GM11168 (cell line): ENCODE results near the gene MSL3.

ENCODE experiments used
- in situ Hi-C: fragments of 300-500 bp; cut with MboI; formaldehyde crosslinking; loops from one replicate; pipeline ENCODE4 v1.12.0; 2022; ENCODE audit warnings: low sequenced_read_pairs; ENCODE audit not compliant: unreplicated experiment

The MSL3 gene

DNA sequence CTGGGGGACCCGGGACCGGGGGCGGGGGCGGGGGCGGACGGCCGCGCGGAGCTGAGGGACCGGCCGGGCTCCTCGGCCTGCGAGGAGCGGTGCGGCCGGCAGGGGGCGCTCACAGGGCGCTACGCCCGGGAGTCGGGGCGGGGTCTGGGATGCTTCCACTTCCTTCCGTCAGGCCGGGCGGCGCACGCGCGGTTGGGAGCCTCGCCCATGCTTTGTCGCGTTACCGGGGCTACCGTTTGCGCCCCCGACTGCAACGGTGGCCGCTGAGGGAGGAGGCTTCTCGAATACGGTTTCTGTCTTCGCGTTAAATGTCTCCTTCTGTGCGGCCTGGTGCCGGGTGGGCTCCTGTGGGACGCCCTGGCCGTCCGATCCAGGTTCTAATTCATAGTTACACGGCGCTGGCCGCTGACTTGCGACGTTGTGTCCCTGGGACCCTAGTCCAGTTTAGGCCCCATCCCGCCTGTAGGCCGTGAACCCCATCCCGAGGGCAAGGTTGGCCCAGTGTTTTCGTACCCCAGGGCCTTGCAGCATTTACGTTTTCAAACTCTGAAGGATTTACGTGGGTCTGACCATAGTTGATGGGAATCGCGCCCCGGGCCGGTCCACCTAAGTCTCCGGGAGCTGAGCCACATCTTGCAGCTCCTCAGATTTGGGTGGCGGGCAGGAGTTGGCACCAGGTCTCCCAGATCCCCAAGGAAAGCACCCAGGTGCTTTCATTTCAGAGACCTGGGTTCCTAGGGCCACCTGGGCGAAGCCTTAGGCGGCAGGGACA, 549 bp downstream of the MSL3 start:
- in situ Hi-C loops, result loop anchor here (25.0 kb wide), 1 partner anchor 221 kb away; no protein-coding TSS in a partner anchor

DNA sequence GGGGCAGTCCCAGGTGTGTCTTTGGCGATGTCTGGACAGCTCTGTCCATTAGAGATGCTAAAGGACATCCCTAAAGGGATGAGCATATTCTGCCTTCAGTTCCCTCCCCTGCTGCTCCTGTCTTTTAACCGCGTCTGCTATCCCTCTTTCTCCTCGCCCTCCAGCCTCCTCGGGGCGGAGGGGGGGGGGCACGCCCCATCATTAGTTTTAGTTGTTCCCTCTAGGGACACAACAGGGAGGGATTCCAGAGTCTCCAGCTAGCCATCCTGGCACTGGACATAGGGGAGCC, 1.1 kb downstream of the MSL3 start:
- in situ Hi-C loops, result loop anchor here (25.0 kb wide), 1 partner anchor 222 kb away; no protein-coding TSS in a partner anchor

DNA sequence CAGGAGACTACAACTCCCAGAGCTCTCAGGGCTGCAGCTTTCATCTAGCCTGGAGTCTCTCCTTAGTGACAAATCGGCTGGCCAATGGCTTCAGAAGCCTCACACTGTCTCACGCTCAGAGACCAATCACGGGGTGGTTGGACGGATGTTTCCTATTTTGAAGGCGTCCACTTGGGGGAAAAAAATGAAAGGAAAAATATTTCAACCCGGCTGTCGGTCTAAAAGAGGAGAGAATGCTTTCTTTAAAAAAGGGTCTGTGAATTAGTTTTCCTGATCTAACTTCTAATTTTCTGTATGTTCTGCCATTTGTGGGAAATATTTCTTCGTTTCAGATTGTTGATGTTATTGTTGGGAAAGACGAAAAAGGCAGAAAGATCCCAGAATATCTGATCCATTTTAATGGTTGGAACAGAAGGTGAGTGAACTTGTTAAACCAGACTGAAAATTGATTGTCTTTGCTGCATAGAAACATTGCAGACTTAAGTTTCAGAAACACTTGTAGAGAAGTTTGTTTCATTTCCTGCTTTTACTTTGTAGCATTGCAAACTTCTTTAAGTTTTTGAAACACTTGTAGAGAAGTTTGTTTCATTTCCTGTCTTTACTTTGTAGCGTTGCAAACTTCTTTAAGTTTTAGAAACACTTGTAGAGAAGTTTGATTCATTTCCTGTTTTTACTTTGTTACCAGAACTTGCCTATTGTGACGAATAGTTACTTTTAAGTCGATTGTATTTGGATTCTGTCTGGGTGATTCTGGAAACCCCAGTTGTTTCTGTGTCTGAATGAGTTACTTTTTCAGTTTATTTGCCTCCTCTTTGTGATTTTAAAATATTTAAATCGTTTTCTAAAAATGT, 1.6 kb downstream of the MSL3 start:
- in situ Hi-C loops, result loop anchor here (25.0 kb wide), 1 partner anchor 222 kb away; no protein-coding TSS in a partner anchor

DNA sequence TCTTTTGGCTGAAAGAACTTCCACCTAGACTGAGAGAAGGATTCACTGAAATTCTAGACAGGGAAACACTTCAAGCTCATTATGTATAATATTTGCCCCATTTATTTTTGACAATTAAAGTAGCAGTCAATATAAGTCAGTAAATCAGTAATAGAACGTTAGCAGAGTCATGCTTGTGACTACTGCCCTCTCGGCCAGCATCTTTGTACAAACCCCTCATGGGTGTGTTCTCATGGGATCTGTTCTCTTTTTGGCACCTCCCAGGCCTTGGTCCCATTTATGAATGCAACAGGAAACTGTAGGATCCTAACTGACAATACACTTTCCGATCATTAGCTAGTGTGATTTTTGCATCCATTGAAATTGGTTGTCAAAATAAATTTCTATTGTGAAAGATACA, 2.9 kb downstream of the MSL3 start:
- in situ Hi-C loops, result loop anchor here (25.0 kb wide), 1 partner anchor 224 kb away; no protein-coding TSS in a partner anchor

DNA sequence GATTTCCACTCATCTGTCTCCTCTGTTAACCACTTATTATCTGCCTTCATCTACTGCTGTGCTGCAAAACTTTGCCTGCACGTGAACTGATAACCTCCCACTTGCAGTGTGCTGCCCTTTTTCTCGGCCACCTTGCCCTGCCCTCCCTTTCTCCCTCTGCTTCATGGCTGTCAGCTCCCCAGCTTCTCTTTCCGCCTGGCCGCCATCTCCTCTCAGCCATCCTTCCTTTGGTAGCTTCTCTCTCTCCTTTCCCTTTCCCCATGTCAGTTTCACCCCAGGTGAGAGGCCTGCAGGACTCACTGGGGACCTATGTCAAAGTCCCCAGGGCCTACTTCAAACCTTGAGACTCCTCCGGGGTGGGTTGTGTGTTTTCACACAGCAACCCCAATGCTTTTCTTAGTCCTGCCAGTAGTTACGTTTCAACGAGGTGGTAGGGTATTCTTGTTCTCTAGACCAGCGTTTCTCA, 6.6 kb downstream of the MSL3 start:
- in situ Hi-C loops, result loop anchor here (25.0 kb wide), 1 partner anchor 227 kb away; no protein-coding TSS in a partner anchor

DNA sequence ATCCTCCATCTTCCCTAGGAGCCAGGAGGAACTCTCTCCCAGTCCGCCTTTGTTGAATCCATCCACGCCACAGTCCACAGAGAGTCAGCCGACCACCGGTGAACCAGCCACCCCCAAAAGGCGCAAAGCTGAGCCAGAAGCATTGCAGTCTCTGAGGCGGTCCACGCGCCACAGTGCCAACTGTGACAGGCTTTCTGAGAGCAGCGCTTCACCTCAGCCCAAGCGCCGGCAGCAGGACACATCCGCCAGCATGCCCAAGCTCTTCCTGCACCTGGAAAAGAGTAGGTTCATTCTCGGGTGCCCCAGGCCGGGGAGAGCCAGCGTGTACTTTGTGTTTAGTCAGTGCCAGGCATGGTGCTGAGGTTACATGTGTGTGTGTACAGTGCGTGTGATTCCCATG, 7.4 kb downstream of the MSL3 start:
- in situ Hi-C loops, result loop anchor here (25.0 kb wide), 1 partner anchor 228 kb away; no protein-coding TSS in a partner anchor

DNA sequence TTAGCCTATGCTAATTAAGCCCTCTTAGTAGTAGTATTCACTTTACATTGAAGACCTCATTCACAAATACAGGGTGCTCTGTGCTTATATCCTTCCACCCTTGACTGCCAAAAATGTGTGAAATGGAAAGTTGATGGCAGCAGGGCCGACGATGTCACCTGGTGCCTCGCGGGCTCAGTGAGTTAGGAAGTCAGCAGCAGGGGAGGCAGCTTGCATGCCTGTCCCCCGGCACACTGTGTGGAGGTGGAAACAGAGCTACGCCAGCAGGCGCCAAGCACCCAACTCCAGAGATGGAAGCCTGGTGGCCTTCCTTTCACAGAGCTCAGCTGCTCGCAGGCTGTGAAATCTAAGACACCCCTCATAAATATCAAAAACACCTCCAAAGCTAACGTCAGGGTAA, 8.4 kb downstream of the MSL3 start:
- in situ Hi-C loops, result loop anchor here (25.0 kb wide), 1 partner anchor 229 kb away; no protein-coding TSS in a partner anchor

DNA sequence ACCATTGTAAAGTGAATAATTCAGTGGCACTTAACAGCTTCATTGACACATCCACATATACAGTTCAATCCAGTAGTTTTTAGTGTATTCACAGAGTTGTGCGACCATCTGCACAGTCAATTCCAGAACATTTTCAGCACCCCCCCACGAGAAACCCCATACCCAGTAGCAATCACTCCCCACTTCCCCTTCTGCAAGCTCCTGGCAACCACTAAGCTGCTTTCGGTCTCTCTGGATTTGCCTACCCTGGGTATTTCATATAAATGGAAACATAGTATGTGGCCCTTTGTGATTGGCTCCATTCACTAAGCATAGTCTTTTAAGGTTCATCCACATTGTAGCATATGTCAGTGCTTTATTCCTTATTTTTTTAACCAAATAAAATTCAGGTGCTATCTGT, 10.0 kb downstream of the MSL3 start:
- in situ Hi-C loops, result loop anchor here (25.0 kb wide), 1 partner anchor 231 kb away; no protein-coding TSS in a partner anchor

DNA sequence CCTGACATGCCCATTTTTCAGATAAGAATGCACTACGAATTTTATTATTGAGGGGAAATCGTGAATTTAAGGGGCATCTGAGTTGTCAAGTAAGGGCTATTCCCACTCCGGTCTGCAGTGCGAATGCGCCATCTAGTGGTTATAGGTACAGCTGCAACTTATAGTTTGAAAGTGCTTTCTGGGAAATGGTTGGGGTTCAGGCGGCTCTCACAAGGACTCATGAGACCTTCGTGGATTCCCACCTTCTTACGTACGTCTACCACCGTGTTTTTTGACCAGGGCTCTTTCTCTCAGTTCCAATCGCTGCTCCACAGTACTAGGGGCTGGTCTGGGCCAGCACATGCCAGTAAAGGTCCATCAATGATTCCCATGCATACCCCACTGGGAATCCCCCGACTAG, 12.3 kb downstream of the MSL3 start:
- in situ Hi-C loops, result loop anchor here (25.0 kb wide), 1 partner anchor 233 kb away; no protein-coding TSS in a partner anchor

DNA sequence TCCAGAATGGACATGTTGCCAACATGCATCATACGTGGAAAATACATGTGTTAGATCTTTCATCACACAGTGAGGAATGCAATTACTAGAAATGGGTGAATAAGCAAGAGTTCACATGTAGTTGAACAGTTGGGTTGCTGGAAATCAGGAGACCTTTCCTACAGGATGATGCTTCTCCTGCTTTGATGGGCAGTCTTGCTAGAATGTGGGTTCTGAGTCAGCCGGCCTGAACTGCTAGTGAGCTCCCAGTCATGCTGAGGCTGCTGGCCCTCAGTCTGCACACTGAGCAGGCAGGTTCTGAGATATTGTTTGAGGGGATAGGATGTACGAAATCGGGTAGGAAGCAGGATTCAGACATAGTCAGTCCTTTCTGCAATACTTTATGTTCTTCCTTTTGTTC, 20.2 kb downstream of the MSL3 start:
- in situ Hi-C loops, result loop anchor here (25.0 kb wide), 1 partner anchor 641 kb away; no protein-coding TSS in a partner anchor

DNA sequence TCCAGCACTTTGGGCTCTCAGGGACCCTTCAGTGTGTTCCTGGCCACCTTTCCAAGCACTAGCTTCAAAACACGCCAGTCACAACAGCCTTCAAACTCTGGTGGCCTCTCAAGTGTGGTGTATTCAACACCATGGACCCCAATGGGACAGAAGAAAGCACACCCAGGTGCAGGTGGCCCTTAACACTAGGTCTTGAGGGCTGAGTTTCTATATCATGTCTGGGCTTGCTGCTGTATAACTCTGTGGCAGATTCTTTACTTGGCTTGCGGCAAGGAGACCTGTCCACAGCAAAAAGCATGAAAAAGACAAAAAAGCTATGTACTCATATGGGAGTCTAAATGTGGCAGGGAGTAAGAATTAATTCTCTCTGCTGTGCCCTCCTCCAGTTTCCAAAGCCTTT, 23.1 kb downstream of the MSL3 start:
- in situ Hi-C loops, result loop anchor here (5.0 to 25.0 kb wide), 2 partner anchors 126 to 644 kb away; no protein-coding TSS in a partner anchor

DNA sequence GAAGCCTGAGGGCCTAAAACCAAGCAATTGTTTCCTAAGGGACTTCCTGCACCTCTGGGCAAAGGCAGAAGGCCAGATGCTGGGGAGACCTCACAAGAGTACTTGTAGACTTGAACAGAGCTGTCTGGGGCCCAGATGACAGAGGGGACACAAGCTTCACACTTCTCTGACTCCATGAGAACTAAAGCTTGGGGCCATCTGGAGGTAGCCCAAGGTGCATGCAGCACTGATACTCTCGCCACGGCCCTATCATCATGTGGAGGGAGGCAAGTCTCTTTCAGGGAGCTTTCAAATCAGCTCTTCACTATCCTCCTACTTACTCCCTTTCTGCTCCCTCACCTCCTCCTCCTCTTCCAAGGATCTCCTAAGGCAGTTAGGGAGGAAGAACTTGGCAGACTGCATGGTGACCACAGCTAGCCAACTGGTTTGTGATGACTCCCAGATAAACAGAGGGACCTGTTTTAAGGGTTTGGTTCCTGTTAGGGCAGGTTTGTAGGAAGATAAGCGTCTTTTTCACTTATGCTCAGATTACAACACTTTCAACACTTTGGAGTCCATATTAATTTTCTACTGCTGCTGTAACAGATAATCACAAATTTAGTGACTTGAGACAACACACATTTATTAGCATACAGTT, 23.8 kb downstream of the MSL3 start:
- in situ Hi-C loops, result loop anchor here (5.0 to 25.0 kb wide), 2 partner anchors 125 to 645 kb away; no protein-coding TSS in a partner anchor

DNA sequence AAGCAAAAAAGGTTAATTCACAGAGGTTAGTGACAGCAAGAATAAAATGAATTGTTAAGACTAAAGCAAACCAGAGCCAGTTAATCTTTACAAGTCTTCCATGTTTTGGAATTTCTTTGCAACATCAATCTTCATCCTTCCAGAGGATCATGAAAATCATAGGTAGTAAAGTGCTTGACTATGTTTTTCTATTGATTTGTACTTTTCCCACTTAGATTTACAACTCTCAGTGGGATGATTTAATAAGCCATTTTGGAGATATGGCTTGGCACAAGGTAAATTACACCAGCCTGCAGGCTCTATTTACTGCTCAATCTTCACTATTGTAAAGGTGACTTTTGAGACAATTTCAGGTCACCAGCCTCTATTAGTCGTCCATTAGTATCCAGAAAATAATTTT, 26.5 kb downstream of the MSL3 start:
- in situ Hi-C loops, result loop anchor here (5.0 to 25.0 kb wide), 2 partner anchors 123 to 647 kb away; no protein-coding TSS in a partner anchor

DNA sequence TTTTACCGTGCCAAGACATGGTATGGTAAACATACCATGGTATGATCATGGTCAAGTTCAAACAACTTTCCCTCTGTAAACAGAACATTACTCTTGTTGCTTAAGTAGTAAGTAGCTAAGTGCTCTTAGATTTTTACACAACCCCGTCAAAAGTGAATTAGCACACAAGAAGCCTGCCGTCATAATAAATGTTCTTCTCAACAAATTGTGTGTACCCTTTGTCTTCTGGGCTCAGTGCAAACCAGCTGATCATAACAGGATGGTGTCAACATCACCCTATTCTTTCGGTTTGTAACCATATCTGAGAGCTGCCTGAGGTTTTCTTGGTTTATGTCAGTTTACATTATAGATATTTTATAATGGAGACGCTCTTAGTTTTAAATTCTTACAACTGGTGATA, 28.8 kb downstream of the MSL3 start:
- in situ Hi-C loops, result loop anchor here (25.0 kb wide), 1 partner anchor 650 kb away; no protein-coding TSS in a partner anchor

DNA sequence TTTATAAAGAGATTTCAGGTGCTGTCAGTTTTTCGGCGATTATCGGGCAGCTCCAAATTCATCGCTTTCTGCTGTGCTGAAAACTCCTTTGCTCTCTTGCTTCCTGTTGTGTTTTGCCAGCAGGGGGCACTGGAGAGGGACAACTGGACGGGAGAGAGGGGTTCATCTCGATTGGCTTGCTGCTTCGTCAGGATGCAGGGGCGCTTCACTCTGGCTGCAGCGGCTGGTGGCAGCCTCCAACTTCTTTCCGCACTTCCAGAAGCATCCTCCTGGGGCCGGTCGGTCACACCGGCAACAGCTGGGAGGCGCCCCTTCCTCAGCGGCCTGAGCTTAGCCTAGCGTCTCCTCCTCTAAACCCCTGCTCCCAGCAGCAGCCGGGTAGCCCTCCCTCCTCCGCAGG, 29.5 kb downstream of the MSL3 start:
- in situ Hi-C loops, result loop anchor here (25.0 kb wide), 1 partner anchor 650 kb away; no protein-coding TSS in a partner anchor

DNA sequence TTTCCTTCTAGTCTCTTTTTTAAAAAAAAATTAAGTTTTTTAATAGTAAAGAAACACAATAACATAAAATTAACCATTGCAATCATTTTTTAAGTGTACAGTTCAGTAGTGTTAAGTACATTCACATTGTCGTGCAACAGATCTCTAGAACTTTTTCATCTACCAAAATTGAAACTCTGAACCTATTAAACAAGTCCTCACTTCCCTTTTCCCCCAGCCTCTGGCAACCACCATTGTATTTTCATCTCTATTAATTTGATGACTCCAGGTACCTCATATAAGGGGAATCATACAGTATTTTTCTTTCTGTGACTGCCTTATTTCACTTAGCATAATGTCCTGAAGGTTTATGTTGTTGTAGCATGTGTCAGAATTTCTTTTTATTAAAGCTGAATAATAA, 31.8 kb downstream of the MSL3 start:
- in situ Hi-C loops, result loop anchor here (25.0 kb wide), 1 partner anchor 653 kb away; no protein-coding TSS in a partner anchor

DNA sequence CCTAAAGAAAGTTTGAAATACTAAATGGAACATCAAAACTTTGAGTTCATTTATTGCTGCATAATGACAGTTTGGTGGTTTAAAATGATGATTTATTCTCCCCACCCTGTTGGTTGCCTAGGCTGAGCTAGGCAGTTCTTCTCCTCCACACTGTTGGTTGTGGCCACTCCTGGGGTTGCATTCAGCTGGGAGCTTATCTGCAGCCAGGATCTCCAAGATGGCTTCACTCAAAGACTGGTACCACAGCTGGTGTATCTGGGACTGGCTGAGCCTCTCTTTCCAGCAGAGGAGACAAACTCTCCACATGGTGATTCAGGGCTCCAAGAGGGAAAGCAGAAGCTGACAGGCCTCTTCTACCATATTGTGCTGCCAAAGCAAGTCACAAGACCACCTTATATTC, 33.1 kb downstream of the MSL3 start:
- in situ Hi-C loops, result loop anchor here (25.0 kb wide), 1 partner anchor 654 kb away; no protein-coding TSS in a partner anchor

DNA sequence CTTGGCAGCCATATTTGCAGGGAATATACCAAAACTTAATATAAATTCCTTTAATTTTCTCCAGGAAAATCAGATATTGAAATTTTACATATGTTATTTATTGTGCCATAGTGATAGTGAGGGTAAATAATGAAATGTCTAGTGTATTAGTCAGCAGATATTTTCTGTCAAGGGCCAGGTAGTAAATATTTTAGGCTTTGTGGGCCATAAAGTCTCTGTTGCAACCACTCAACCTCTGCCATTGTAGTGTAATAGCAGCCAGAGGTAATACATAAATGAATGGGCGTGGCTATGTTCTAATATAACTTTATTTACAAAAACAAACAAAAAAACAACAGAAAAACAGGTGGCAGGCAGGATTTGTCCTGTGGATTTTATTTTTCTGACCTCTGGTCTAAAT, 33.5 kb downstream of the MSL3 start:
- in situ Hi-C loops, result loop anchor here (25.0 kb wide), 1 partner anchor 654 kb away; no protein-coding TSS in a partner anchor

DNA sequence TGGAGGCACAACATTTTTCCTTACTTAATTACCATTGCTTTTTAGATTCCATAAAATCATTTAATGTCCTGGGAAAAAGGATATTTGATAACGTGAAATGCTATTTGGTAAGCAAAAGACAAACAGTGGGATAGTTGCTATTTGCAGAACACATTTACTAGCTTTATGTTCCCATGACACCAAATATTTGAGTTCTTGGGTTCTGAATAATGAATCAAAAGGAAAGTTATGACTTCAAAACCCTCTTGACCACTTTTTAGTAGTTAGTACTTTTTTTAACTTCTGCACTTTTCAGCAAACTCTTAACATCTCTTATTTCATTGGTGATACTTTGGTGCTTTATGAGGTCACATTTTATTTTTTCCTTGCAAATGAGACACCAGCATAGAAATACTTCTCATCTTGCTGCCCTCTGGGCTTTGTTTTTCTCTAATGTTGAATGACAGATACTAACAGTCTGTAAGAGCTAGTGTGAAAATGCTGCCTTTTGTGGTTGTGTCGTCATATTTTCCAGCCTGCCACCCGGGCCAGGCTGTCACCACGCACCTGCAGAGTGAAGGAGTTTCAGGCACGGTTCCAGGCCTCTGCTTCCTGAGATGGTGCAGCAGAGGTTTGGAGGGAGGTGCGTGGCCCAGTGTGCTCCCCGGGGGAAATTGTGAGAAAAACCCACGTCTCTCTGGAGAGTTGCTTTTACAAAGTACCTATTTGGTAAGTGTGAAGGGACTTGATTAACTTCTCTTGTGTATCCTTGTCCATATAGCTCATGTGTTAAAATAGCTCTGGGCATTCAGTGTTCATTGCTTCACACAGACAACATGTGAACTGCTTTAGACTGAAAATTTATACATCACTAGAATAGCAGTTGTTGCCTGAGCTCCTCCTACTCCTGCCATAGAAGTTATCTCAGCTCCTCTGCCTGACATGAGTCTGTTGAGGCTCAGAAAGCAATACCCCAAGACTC, 34.7 kb downstream of the MSL3 start:
- in situ Hi-C loops, result loop anchor here (25.0 kb wide), 1 partner anchor 655 kb away; no protein-coding TSS in a partner anchor
